HepG2 (cell line): ENCODE data around the gene SPACA6. TPM values are rescaled to one million over a fixed set of nuclear protein-coding genes. Genes with fewer than 3 reads are reported as not detected.
A peak's percentile ranks its signal among the peaks of the same experiment; 100 is the strongest.

ENCODE experiments used
- ATAC-seq: fragments of 200-7000 bp; cut with Tn5 transposase; 3 replicates; pipeline ENCODE4 v1.9.1; 2020; ENCODE audit warnings: mild to moderate bottlenecking, moderate library complexity
- BruUV-seq: library from RNA; stranded (reverse); fragments of 400-500 nt; replicated peaks from 2 replicates; lab custom pipeline; 2021; lab: Mats Ljungman, UMichigan
- CTCF ChIA-PET: fragments of 300-600 bp; formaldehyde crosslinking; extraction: SDS; loops from one replicate; lab custom pipeline; 2021; ENCODE audit warnings: low total read pairs, inconsistent platforms, low intra/inter-chr PET ratio; lab: Yijun Ruan, JAX
- POLR2A ChIA-PET: fragments of 350-600 bp; sonication (Branson Sonifier 250); formaldehyde crosslinking; loops from one replicate; lab custom pipeline; 2020; ENCODE audit warnings: antibody characterized with exemption, inconsistent platforms; lab: Yijun Ruan, JAX
- DNase-seq: peaks from one replicate; pipeline ENCODE4 v3.0.0-alpha.2; 2015; ENCODE audit warnings: low spot score
- FAIRE-seq: peaks from 3 replicates; lab custom pipeline; 2011; peaks lifted over from hg19 to GRCh38; lab: Jason Lieb, UNC
- H2AFZ ChIP-seq: one replicate; pipeline ENCODE4 v1.6.1; 2011; ENCODE audit warnings: low read length, inconsistent platforms
- H3K27ac ChIP-seq: fragments of 300-600 bp; 3 replicates; pipeline ENCODE4 v1.8.0; 2011; ENCODE audit warnings: mixed run types, mild to moderate bottlenecking, mixed read lengths, low read length, inconsistent platforms; ENCODE audit not compliant: insufficient read depth; ENCODE audit errors: extremely low read length
- H3K27me3 ChIP-seq, 2 experiments: fragments of 200-600 bp in 1 of 2; 2 replicates in 1 of 2; 3 replicates in 1 of 2; pipeline versions ENCODE4 v1.6.0 to v1.8.0; 2011; ENCODE audit warnings: low read length in 2 of 2, mild to moderate bottlenecking in 2 of 2, moderate library complexity in 2 of 2, inconsistent platforms in 1 of 2; ENCODE audit not compliant: insufficient read depth in 2 of 2, control insufficient read depth in 1 of 2
- H3K36me3 ChIP-seq, 2 experiments: fragments of 200-600 bp in 1 of 2; replicated peaks in 1 of 2; 2 replicates in 1 of 2; 3 replicates in 1 of 2; pipeline versions ENCODE4 v1.5.1 to v1.8.0; 2011; ENCODE audit warnings: low read length in 2 of 2, inconsistent platforms in 1 of 2; ENCODE audit not compliant: insufficient read depth in 2 of 2, control insufficient read depth in 1 of 2
- H3K4me1 ChIP-seq: 2 replicates; pipeline ENCODE4 v1.5.1; 2012; ENCODE audit warnings: low read length, inconsistent platforms; ENCODE audit not compliant: insufficient read depth
- H3K4me2 ChIP-seq: 2 replicates; pipeline ENCODE4 v1.6.0; 2011; ENCODE audit warnings: low read depth, low read length, inconsistent platforms
- H3K4me3 ChIP-seq, 3 experiments: fragments of 200-600 bp in 1 of 3; sonication (generic), shearing (Covaris generic) in 1 of 3; replicated peaks in 1 of 3; 2 replicates each; pipeline ENCODE4 v1.5.1; 2011 to 2016; ENCODE audit warnings: low read length in 3 of 3, inconsistent platforms in 2 of 3, low read depth in 2 of 3, mild to moderate bottlenecking in 2 of 3, control low read depth in 1 of 3, mixed read lengths in 1 of 3; ENCODE audit not compliant: insufficient read depth in 1 of 3
- H3K79me2 ChIP-seq: one replicate; pipeline ENCODE4 v1.6.1; 2011; ENCODE audit warnings: low read length, inconsistent platforms; ENCODE audit not compliant: insufficient read depth
- H3K9ac ChIP-seq: 2 replicates; pipeline ENCODE4 v1.6.0; 2011; ENCODE audit warnings: mild to moderate bottlenecking, low read depth, low read length, inconsistent platforms; ENCODE audit not compliant: insufficient read depth
- H3K9me3 ChIP-seq: 2 replicates; pipeline ENCODE4 v1.5.1; 2012; ENCODE audit warnings: mild to moderate bottlenecking, low read length
- H4K20me1 ChIP-seq: 2 replicates; pipeline ENCODE4 v1.6.0; 2011; ENCODE audit warnings: inconsistent platforms, mild to moderate bottlenecking, low read length, moderate library complexity; ENCODE audit not compliant: insufficient read depth
- ATF3 ChIP-seq: sonication (generic); formaldehyde crosslinking; IDR thresholded peaks from 2 replicates; pipeline ENCODE4 v1.4.0; 2020; ENCODE audit warnings: missing genetic modification reagents
- HBP1 ChIP-seq: IDR thresholded peaks from 2 replicates; pipeline ENCODE4 v1.6.1; 2016; ENCODE audit warnings: low read depth, control low read depth
- MAZ ChIP-seq, 2 experiments: sonication (generic) in 1 of 2; formaldehyde crosslinking in 1 of 2; IDR thresholded peaks; 2 replicates each; pipeline versions ENCODE4 v1.5.0 to v1.6.1; 2012 to 2020; ENCODE audit warnings: low read depth in 2 of 2, mild to moderate bottlenecking in 2 of 2, borderline replicate concordance in 1 of 2, improper control_type of control experiment in 1 of 2, low read length in 1 of 2, missing genetic modification reagents in 1 of 2, moderate library complexity in 1 of 2
- NRL ChIP-seq: sonication (generic); formaldehyde crosslinking; IDR thresholded peaks from 2 replicates; pipeline ENCODE4 v1.5.0; 2020; ENCODE audit warnings: missing genetic modification reagents, mild to moderate bottlenecking, moderate library complexity, borderline replicate concordance
- PATZ1 ChIP-seq: sonication (generic); formaldehyde crosslinking; IDR thresholded peaks from 2 replicates; pipeline ENCODE4 v1.4.0; 2020; ENCODE audit warnings: missing genetic modification reagents
- RARA ChIP-seq: IDR thresholded peaks from 2 replicates; pipeline ENCODE4 v1.6.1; 2016; ENCODE audit warnings: missing genetic modification reagents, missing compliant biosample characterization
- SKI ChIP-seq: fragments of 450-650 bp; IDR thresholded peaks from one replicate; pipeline ENCODE4 v1.6.1; 2018; ENCODE audit warnings: mild to moderate bottlenecking; ENCODE audit not compliant: partially characterized antibody
- SP2 ChIP-seq: sonication (generic); formaldehyde crosslinking; IDR thresholded peaks from 2 replicates; pipeline ENCODE4 v1.5.1; 2020; ENCODE audit warnings: mild to moderate bottlenecking, missing genetic modification reagents
- SYNCRIP ChIP-seq: fragments of 200-400 bp; formaldehyde crosslinking; IDR thresholded peaks from 2 replicates; pipeline ENCODE4 v1.6.1; 2018; ENCODE audit warnings: mild to moderate bottlenecking, low read depth, low read length; ENCODE audit not compliant: insufficient read depth
- TAF1 ChIP-seq: sonication (generic); formaldehyde crosslinking; IDR thresholded peaks from 2 replicates; pipeline ENCODE4 v1.4.0; 2020; ENCODE audit warnings: missing genetic modification reagents
- XRCC5 ChIP-seq: fragments of 200-400 bp; formaldehyde crosslinking; optimal IDR thresholded peaks from 2 replicates; pipeline ENCODE3; 2017; ENCODE audit warnings: mild to moderate bottlenecking, low read length
- ZBTB7A ChIP-seq: sonication (generic); formaldehyde crosslinking; IDR thresholded peaks from 2 replicates; pipeline ENCODE4 v1.8.0; 2022; ENCODE audit warnings: mild to moderate bottlenecking, missing genetic modification reagents
- ZNF451 ChIP-seq: sonication (generic); formaldehyde crosslinking; IDR thresholded peaks from 2 replicates; pipeline ENCODE4 v1.5.0; 2020; ENCODE audit warnings: mild to moderate bottlenecking, missing genetic modification reagents
- ZNF512 ChIP-seq: sonication (generic); formaldehyde crosslinking; IDR thresholded peaks from 2 replicates; pipeline ENCODE4 v1.4.0; 2020; ENCODE audit warnings: mild to moderate bottlenecking, missing genetic modification reagents
- ZNF550 ChIP-seq: sonication (generic); formaldehyde crosslinking; IDR thresholded peaks from 2 replicates; pipeline ENCODE4 v1.4.0; 2020; ENCODE audit warnings: mild to moderate bottlenecking, missing genetic modification reagents, borderline replicate concordance
- ZNF605 ChIP-seq: sonication (generic); formaldehyde crosslinking; IDR thresholded peaks from 2 replicates; pipeline ENCODE4 v1.8.0; 2022; ENCODE audit warnings: mild to moderate bottlenecking, missing genetic modification reagents
- ZNF652 ChIP-seq: IDR thresholded peaks from 2 replicates; pipeline ENCODE4 v1.6.1; 2016; ENCODE audit warnings: low read depth, borderline replicate concordance
- ZNF788 ChIP-seq: sonication (generic); formaldehyde crosslinking; IDR thresholded peaks from 2 replicates; pipeline ENCODE4 v1.5.0; 2020; ENCODE audit warnings: mild to moderate bottlenecking, missing genetic modification reagents, borderline replicate concordance
- WGBS: methylation state at CpG from one replicate; pipeline ENCODE4 v1.1.6; 2017; ENCODE audit warnings: low lambda C conversion rate; 5-methylcytosine and 5-hydroxymethylcytosine counted together
- in situ Hi-C: cut with HindIII; loops from 2 replicates; pipeline ENCODE4 v1.10.0; 2017; ENCODE audit warnings: low pct_unique_long_range_greater_than_20kb; ENCODE audit not compliant: extremely low pct_ligation_motif_present
- intact Hi-C: fragments of 100-400 bp; cut with micrococcal nuclease; formaldehyde crosslinking; loops from one replicate; pipeline ENCODE4 v1.10.0; 2022; ENCODE audit not compliant: unreplicated experiment
- polyA plus RNA-seq, 8 experiments: library from polyadenylated mRNA; depleted of rRNA in 3 of 8; stranded (reverse) in 7 of 8; unstranded in 1 of 8; fragments of >200 nt; fragmentation: Illumina TruSeq in 4 of 8; extraction: Trizol in 4 of 8; gene quantifications; 2 replicates each; pipeline versions ENCODE4 v1.2.1 to v1.2.3, GENCODE V29; 2011 to 2016; ENCODE audit warnings: low read depth in 4 of 8, missing spikeins in 1 of 8, mixed read lengths in 1 of 8; ENCODE audit not compliant: insufficient read depth in 1 of 8
- total RNA-seq, 5 experiments: library from RNA; depleted of rRNA; stranded (reverse); fragments of >200 nt; fragmentation: Illumina TruSeq; extraction: Trizol; gene quantifications; 2 replicates each; pipeline ENCODE4 v1.2.3, GENCODE V29; 2016; ENCODE audit warnings: low read depth in 1 of 5

Gene SPACA6
- total and polyA plus RNA-seq, 2 of the 13 experiments (the other 11 are each of a cell fraction or from before 2014, with no cell fraction given): 1.4 to 2.2 TPM

GRCh38 chr19:51689751-51690453, 3.2 kb upstream of the SPACA6 start:
- peak; percentile 10; the same call in 2 of the 3 replicates for ATAC-seq
- 5% methylated on average over 17 of the region's 21 CpGs for WGBS
- H3K79me2 ChIP-seq: no peaks in the 10 kb centered on the region
- TF ChIP-seq ZNF451 (CRISPR knock-in tag): no peak
- TF ChIP-seq ZNF788: peak; percentile 25; the same call in 1 of the 2 replicates
- TF ChIP-seq ZNF550: no peak
- no peak for TF ChIP-seq ZNF512
- TF ChIP-seq ZNF652 (CRISPR knock-in tag): peak; percentile 95
- TF ChIP-seq ZNF605 (CRISPR knock-in tag): no peak
- no peak for TF ChIP-seq NRL (CRISPR knock-in tag)
- TF ChIP-seq PATZ1: peak; percentile 69
- TF ChIP-seq RARA (CRISPR knock-in tag): peak; percentile 55
- no peak for TF ChIP-seq ATF3 (CRISPR knock-in tag)
- TF ChIP-seq TAF1 (CRISPR knock-in tag): no peak
- TF ChIP-seq SYNCRIP: no peak
- no peak for TF ChIP-seq SP2
- 0 out of 2 replicates have a peak, but pooled peaks have one; percentile 20 for TF ChIP-seq MAZ (IDR thresholded peaks at IDR 0.05; ENCODE audit: borderline replicate concordance, low read depth, low read length)
- TF ChIP-seq MAZ (CRISPR knock-in tag; IDR thresholded peaks at IDR 0.05; ENCODE audit: low read depth): no peak
- 0 out of 2 replicates have a peak, but pooled peaks have one; percentile 23 for TF ChIP-seq ZBTB7A (CRISPR knock-in tag)
- 0 out of 2 replicates have a peak, but pooled peaks have one; percentile 22 for TF ChIP-seq HBP1 (CRISPR knock-in tag)
- TF ChIP-seq XRCC5: no peak
- peak; percentile 43 for TF ChIP-seq SKI

More at GRCh38 chr19:51689751-51690453, 3.2 kb upstream of the SPACA6 start:
- in situ Hi-C loops (no loop called here), intact Hi-C loops (no loop called here)
- peaks cover 2 to 6% of the 10 kb centered on the region in 2 experiments; a peak in 1 of 5 replicates for H3K36me3 ChIP-seq
- CTCF ChIA-PET: no interaction called here
- no peak for DNase-seq
- peaks cover 2% of the 10 kb centered on the region; the same call in 1 of the 2 replicates for H3K9me3 ChIP-seq
- peak overlapping the region; percentile 63 for H3K9ac ChIP-seq
- peaks cover 15% of the 10 kb centered on the region; the same call in 1 of the 2 replicates for H4K20me1 ChIP-seq
- no peaks in the 10 kb centered on the region; a peak in 1 of 5 replicates for H3K27me3 ChIP-seq
- peak overlapping the region; percentile 54 for H3K27ac ChIP-seq
- no TSS peak for BruUV-seq
- H3K4me1 ChIP-seq: peaks cover 29% of the 10 kb centered on the region
- no peak overlapping the region for H2AFZ ChIP-seq
- FAIRE-seq: no peak
- H3K4me3 ChIP-seq: peak overlapping the region; percentile 60 to 75 (median 74)
- peak overlapping the region; percentile 88 for H3K4me2 ChIP-seq
- POLR2A ChIA-PET: interaction anchor here (1.8 kb wide), 1 partner anchor 14 kb away, joined by 8 read pairs; no protein-coding TSS in a partner anchor
